Skeletal muscle satellite cell (primary cell): Measurements from ENCODE around the gene FOXP4.

Source experiments
- H3K27me3 ChIP-seq: 2 replicates; pipeline ENCODE4 v1.7.0; 2013; ENCODE audit warnings: low read length; ENCODE audit not compliant: control insufficient read depth, insufficient read depth
- H3K36me3 ChIP-seq: 2 replicates; pipeline ENCODE4 v1.7.0; 2013; ENCODE audit warnings: mild to moderate bottlenecking, control low read depth, low read length; ENCODE audit not compliant: insufficient read depth
- H3K4me1 ChIP-seq: 2 replicates; pipeline ENCODE4 v1.7.0; 2013; ENCODE audit warnings: low read length; ENCODE audit not compliant: control insufficient read depth, insufficient read depth
- H3K4me2 ChIP-seq: 2 replicates; pipeline ENCODE4 v1.7.0; 2013; ENCODE audit warnings: mild to moderate bottlenecking, low read length
- H3K4me3 ChIP-seq: 2 replicates; pipeline ENCODE4 v1.7.0; 2013; ENCODE audit warnings: low read length
- H3K9ac ChIP-seq: 2 replicates; pipeline ENCODE4 v1.7.0; 2013; ENCODE audit warnings: mild to moderate bottlenecking, low read depth, low read length, moderate library complexity
- H3K9me3 ChIP-seq: replicated peaks from 2 replicates; pipeline ENCODE4 v1.7.0; 2013; ENCODE audit warnings: mild to moderate bottlenecking, control low read depth, low read length

FOXP4 gene

DNA sequence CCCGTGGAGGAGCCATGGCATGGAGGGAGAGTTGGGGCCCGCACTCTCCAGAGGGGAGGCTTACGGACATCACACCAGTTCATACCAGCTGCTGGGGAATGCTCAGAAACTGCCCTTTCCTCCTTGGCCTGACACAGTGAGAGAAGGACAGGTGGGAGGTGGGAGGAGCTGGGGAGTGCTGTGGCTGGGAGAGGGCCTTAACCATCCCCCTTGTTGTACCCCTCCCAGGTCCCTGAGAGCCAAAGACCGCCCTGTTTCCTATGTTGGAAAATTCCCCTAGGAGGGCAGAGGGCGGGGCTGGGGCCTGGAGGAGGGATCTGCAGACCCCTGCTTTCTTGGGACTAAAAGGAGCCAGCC is 24.1 kb downstream of the FOXP4 start:
- no peaks in the 10 kb centered on the region for H3K9me3 ChIP-seq
- H3K9ac ChIP-seq = no peak overlapping the region
- peaks cover 19% of the 10 kb centered on the region for H3K4me1 ChIP-seq
- no peak overlapping the region for H3K4me2 ChIP-seq
- peaks cover 17% of the 10 kb centered on the region for H3K36me3 ChIP-seq
- no peaks in the 10 kb centered on the region for H3K27me3 ChIP-seq
- H3K4me3 ChIP-seq = no peak overlapping the region

DNA sequence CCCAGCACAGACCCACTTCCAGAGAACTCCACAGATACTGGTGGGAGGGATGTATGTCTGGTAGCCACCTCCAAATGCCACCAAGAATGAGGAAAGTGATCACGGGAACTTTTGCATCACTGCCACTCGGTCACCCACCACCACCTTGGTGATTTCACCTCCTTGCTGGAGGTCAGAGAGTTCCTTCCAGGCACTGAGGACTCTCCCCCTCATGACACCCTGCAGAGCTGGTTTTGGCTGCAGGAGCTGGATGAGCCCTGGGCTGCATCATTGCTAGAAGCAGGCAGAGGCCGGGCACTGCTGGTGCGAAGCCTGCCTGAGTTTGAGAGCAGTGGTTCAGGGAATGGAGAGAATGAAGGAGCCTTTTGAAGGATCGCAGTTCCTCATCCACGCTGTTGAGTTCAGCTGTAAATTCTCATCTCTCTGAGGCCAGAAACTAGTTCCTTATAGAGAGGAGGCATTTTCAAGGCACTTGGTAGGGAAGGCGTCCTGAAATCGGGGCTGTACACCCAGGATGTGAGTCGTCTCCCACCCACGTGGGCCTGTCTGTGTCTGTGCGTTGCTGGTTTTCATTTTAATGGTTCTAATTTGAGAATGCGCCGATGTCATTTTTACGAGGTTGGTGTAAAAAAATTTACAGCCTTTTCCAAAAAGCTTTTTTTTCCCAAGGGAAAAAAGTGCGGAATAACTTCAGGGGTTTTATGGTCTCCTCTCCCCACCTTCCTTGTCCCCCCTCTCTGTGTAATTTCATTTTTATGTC is 25.0 kb downstream of the FOXP4 start:
- Histone ChIP-seq H3K4me3 (no peak overlapping the region), H3K4me1 (peaks cover 19% of the 10 kb centered on the region), H3K9ac (no peak overlapping the region), H3K27me3 (no peaks in the 10 kb centered on the region), H3K36me3 (peaks cover 11% of the 10 kb centered on the region), H3K9me3 (no peaks in the 10 kb centered on the region), H3K4me2 (peak overlapping the region; percentile 58)

DNA sequence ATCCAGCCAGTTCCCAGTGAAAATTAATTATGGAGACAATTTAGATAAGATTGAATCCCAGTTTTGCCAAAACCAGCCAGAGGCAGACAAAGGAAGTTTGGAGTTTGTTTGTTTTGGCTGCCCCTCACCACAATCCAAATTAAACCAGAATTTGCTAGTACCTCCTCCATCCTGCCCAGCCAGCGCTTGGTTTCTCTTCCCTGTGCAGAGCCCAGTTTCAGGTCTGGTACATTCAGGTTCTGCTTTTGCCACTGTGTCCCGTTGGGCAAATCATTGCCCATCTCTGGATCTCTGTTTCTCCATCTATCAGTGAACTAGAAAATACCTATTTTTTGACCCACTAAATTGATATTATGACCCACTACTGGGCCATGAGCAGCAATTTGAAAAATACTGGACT is 26.4 kb downstream of the FOXP4 start:
- Histone ChIP-seq H3K4me3 (no peak overlapping the region), H3K36me3 (peaks cover 7% of the 10 kb centered on the region), H3K9ac (no peak overlapping the region), H3K27me3 (no peaks in the 10 kb centered on the region), H3K9me3 (no peaks in the 10 kb centered on the region), H3K4me2 (no peak overlapping the region), H3K4me1 (peaks cover 21% of the 10 kb centered on the region)

DNA sequence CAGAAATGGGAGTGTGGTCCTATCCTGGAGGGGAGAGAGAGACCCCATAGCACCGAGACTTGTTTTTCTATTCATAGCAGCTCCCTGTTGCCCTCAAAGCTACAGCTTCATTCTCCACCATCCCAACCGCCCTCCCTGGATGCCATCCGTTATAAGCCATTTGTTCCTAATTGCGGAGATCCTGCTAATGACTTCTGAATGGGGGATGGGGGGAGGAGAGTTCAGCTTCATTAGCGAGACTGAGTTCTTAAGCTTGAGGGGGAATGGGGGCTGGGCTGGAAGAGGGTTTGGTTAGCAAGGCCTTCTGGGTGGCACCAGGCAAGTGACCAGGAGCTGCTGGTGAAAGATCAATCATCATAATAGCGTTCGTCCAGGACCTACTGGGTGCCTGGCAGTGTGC is 27.1 kb downstream of the FOXP4 start:
- no peaks in the 10 kb centered on the region for H3K27me3 ChIP-seq
- H3K4me3 ChIP-seq = no peak overlapping the region
- H3K9me3 ChIP-seq = no peaks in the 10 kb centered on the region
- peaks cover 28% of the 10 kb centered on the region for H3K4me1 ChIP-seq
- no peak overlapping the region for H3K9ac ChIP-seq
- no peak overlapping the region for H3K4me2 ChIP-seq
- H3K36me3 ChIP-seq = peaks cover 5% of the 10 kb centered on the region

DNA sequence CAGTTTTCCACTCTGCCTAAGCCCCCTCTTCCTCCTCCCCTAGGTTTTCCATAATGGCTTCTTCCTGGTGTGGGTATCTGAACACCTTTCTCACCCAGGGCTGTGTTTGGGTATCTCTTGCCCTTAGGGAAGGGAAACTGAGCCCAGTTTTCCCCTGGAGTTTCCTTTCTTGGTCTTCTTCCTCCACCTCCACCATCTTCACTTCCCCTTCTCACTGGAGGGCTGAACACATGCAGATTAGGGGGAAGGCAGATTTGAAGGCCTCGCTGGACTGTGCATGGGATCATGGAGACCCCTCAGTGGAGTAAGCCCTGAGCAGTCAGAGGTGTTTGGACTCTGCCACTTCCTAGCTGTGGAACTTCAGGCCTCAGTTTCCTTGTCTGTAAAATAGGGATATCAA is 27.8 kb downstream of the FOXP4 start:
- Histone ChIP-seq H3K36me3 (peaks cover 4% of the 10 kb centered on the region), H3K9ac (no peak overlapping the region), H3K4me3 (no peak overlapping the region), H3K4me2 (no peak overlapping the region), H3K27me3 (no peaks in the 10 kb centered on the region), H3K9me3 (no peaks in the 10 kb centered on the region), H3K4me1 (peaks cover 34% of the 10 kb centered on the region)

DNA sequence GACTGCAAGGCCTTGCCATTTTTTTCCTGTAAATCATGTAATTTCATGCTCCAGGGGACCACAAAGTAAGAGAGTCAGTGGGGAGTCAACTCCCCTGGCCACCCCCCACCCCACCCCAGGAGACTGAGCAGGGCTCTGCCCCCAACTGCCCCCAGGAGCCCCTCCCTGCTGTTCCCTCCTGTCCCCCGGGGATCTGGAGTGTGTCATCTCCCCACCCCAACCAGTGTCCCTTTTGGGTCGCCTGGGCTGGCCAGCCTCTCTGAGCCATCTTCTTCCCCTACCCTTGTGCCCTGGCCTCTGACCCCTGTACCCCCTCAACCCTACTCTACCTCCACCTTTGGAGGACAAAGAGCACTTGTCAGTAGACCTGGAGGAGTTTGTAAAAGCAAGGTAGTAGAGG is 29.4 kb downstream of the FOXP4 start:
- Histone ChIP-seq H3K9me3 (no peaks in the 10 kb centered on the region), H3K9ac (no peak overlapping the region), H3K27me3 (no peaks in the 10 kb centered on the region), H3K4me3 (no peak overlapping the region), H3K4me1 (peaks cover 41% of the 10 kb centered on the region), H3K36me3 (peaks cover 4% of the 10 kb centered on the region), H3K4me2 (no peak overlapping the region)

DNA sequence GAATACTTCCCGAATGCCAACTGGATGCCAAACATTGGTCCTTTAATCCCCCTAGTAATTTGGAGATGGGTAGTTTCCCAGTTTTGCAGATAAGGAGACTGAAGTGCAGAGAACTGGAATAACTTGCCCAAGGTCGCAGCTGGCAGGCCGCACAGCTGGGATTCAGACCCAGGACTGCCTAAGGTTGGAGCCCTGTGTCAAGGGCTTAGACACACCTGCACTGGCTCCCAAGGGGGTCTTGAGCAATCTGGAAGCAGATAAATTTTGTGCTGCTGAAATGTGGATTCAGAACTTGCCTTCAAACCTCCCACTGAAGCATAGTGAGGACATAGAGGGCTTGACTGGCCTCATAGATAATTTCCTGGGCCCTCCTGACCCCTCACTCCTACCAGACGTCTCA is 30.5 kb downstream of the FOXP4 start:
- H3K27me3 ChIP-seq = no peaks in the 10 kb centered on the region
- H3K4me3 ChIP-seq = no peak overlapping the region
- no peak overlapping the region for H3K4me2 ChIP-seq
- H3K4me1 ChIP-seq = peaks cover 41% of the 10 kb centered on the region
- peaks cover 4% of the 10 kb centered on the region for H3K36me3 ChIP-seq
- H3K9me3 ChIP-seq = no peaks in the 10 kb centered on the region
- no peak overlapping the region for H3K9ac ChIP-seq

DNA sequence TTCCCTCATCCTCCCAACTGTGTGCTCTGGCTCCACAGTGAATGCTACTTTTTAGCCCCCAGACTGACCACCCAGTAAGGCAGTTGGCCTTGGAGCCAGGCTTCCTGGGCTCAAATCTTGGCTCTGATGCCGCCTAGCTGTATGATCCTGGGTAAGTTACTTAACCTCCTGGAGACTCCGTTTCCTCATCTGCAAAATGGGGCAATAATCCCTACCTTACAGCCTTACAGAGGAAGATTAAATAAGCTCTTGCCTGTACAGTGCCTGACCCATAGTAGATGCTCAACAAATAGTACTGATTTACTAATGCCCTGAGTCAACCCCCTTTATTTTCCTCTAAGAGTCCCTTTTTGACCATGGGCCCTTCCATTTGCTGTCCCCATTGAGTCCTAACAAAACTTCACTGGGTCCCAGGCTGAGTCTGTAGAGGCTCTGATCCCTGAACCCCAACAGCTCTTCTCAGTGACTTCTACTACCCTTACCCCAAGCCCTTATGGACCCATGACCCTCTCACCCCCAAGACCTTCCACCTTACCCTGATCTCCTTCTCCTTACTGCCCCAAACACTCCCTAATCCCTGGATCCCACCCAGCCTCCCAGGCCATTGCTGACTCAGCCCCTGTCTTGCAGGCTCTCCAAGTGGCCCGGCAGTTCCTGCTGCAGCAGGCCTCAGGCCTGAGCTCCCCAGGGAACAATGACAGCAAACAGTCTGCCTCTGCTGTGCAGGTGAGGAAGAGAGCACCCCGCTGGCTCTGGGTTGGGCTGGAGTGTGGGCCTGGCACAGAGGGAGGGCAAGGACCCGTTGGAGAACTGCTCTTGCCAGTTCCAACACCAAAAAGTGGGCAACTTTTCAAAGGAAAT is 31.4 kb downstream of the FOXP4 start:
- peaks cover 4% of the 10 kb centered on the region for H3K36me3 ChIP-seq
- H3K4me2 ChIP-seq = peak overlapping the region; percentile 20
- peaks cover 40% of the 10 kb centered on the region for H3K4me1 ChIP-seq
- no peak overlapping the region for H3K4me3 ChIP-seq
- H3K9me3 ChIP-seq = no peaks in the 10 kb centered on the region
- H3K9ac ChIP-seq = peak overlapping the region; percentile 38
- H3K27me3 ChIP-seq = no peaks in the 10 kb centered on the region

DNA sequence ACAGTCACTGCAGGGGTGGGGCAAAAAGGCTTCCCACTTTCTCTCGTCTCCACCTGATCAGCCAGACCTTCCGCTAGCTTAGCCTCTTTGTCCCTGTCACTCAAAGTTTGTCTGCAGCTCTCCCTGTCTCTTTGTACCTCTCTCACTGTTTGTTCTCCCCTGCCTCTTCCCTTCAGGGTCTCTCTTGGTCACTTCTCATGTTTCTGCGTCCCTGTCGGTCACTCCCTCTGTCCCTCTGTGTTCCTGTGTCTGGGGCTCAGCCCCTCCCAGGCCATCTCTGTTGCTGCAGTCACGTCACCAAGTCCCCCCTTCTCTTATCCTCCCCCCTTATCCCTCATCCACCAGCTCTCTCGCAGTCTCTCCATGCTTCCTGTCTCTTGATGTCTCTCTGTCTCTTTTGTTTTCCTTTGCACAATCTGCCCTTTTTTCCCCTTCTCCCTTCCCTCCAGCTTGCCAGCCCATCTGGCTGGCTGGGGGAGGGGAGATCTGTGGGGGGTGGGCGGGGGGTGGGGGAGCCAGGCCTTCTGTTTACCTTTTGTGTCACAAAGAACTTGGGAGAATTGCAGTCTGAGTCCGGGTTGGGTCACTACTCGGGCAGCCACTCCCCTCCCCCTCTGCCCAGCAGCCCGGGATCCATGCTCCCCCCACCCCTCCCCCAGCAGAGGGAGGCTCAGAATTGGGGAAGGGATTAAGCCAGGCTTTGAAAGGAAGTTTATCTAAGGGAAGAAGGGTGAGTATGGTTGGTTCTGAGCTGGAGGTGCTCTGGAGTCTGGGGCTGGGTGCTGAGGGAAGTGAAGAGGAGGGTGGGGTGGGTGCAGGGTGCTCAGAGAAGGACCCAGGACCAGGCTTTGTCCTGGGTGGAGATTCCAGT is 32.3 kb downstream of the FOXP4 start:
- Histone ChIP-seq H3K4me2 (peak overlapping the region; percentile 36), H3K27me3 (no peaks in the 10 kb centered on the region), H3K4me3 (no peak overlapping the region), H3K9me3 (no peaks in the 10 kb centered on the region), H3K4me1 (peaks cover 40% of the 10 kb centered on the region), H3K36me3 (peaks cover 4% of the 10 kb centered on the region), H3K9ac (peak overlapping the region; percentile 38)

DNA sequence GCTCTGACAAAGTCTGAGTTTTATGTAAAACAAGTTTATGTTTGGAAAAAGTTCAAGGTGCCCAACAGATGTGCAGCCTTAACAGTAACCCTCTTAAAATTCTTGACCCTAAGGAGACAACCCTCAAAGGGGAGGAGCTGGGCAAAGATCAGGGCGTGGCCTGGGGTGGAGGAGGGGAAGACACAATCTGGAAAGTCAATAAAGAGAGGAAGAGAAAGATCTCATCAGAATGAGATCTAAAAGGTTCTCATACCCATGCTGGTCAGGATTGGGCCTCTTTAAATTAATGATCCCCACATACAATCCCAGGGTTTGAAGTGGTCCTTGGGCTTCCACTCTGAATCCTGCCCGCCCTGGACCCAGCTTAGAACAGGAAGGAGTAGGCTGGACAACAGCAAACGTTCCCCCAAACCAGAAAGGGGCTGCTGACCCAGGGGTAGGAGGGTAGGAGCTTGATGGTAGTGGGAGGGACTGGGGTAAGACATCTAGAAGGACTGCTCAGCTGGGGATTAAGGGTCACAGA is 33.0 kb downstream of the FOXP4 start:
- Histone ChIP-seq H3K9me3 (no peaks in the 10 kb centered on the region), H3K4me1 (peaks cover 40% of the 10 kb centered on the region), H3K36me3 (no peaks in the 10 kb centered on the region), H3K4me3 (no peak overlapping the region), H3K9ac (no peak overlapping the region), H3K4me2 (peak overlapping the region; percentile 36), H3K27me3 (no peaks in the 10 kb centered on the region)

DNA sequence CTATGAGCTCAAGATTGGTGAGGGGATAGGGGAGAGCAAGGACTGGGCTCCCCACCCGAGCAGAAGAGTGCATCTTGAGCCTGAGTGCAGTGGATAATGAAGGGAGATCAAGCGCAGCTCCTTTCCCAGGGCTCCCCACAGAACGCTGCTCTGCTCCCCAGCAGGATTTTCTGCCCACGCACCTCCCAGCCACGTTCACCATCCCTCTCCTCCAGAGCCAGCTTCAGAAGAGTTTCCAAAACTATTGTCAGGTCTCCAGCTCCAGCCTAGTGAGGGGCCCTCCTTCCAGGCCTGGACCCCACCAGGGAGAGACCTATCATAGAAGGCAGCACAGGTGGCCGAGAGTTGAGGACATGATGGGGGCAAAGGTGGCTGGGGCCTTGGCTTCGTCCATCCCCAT is 34.5 kb downstream of the FOXP4 start:
- Histone ChIP-seq H3K4me3 (no peak overlapping the region), H3K9me3 (no peaks in the 10 kb centered on the region), H3K36me3 (no peaks in the 10 kb centered on the region), H3K27me3 (no peaks in the 10 kb centered on the region), H3K9ac (no peak overlapping the region), H3K4me1 (peaks cover 40% of the 10 kb centered on the region), H3K4me2 (no peak overlapping the region)
